ENCODE measurements around the gene TTC28. TPM values are rescaled to one million over a fixed set of nuclear protein-coding genes. Genes with fewer than 3 reads are reported as not detected.
A peak's percentile ranks its signal among the peaks of the same experiment; 100 is the strongest.

Gene TTC28
- total RNA-seq, 4 donors from 2014 or later, result 43.8 to 130 (median 92.0) TPM

DNA sequence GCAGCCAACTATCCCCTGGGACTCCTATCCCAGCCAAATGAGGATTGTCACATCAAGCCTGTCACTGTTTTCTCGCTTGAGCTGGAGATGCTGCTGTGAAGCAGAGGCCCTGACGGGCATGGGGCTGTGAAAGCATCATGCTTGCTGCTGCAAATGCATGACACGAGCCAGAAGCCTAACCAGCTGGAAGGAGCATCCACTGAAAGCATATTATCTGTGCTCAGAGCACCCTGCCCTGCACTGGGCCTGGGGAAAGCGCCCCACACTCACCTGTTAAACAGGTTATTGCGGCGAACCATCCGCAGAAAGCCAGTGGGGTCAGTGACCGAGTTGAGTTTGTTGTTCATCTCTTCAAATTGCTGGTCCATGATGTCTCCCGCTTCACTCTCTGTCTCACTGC is 649.7 kb downstream of the TTC28 start:
- Histone ChIP-seq H3K27ac (peak overlapping the region; percentile 49 to 61), H3K4me1 (peaks cover 3 to 6% of the 10 kb centered on the region in 2 donors), H3K27me3 (no peaks in the 10 kb centered on the region), H3K9me3 (no peaks in the 10 kb centered on the region), H3K36me3 (no peaks in the 10 kb centered on the region), H3K4me3 (no peak overlapping the region)
- intact Hi-C loops (cut with DNase I; ENCODE audit: low total_unique reads), result no loop called here
- TF ChIP-seq POLR2A (IDR thresholded peaks at IDR 0.05), result no peak
- TF ChIP-seq, protein P1, sequence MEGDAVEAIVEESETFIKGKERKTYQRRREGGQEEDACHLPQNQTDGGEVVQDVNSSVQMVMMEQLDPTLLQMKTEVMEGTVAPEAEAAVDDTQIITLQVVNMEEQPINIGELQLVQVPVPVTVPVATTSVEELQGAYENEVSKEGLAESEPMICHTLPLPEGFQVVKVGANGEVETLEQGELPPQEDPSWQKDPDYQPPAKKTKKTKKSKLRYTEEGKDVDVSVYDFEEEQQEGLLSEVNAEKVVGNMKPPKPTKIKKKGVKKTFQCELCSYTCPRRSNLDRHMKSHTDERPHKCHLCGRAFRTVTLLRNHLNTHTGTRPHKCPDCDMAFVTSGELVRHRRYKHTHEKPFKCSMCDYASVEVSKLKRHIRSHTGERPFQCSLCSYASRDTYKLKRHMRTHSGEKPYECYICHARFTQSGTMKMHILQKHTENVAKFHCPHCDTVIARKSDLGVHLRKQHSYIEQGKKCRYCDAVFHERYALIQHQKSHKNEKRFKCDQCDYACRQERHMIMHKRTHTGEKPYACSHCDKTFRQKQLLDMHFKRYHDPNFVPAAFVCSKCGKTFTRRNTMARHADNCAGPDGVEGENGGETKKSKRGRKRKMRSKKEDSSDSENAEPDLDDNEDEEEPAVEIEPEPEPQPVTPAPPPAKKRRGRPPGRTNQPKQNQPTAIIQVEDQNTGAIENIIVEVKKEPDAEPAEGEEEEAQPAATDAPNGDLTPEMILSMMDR (IDR thresholded peaks at IDR 0.05), result no peak
- no peak for DNase-seq

DNA sequence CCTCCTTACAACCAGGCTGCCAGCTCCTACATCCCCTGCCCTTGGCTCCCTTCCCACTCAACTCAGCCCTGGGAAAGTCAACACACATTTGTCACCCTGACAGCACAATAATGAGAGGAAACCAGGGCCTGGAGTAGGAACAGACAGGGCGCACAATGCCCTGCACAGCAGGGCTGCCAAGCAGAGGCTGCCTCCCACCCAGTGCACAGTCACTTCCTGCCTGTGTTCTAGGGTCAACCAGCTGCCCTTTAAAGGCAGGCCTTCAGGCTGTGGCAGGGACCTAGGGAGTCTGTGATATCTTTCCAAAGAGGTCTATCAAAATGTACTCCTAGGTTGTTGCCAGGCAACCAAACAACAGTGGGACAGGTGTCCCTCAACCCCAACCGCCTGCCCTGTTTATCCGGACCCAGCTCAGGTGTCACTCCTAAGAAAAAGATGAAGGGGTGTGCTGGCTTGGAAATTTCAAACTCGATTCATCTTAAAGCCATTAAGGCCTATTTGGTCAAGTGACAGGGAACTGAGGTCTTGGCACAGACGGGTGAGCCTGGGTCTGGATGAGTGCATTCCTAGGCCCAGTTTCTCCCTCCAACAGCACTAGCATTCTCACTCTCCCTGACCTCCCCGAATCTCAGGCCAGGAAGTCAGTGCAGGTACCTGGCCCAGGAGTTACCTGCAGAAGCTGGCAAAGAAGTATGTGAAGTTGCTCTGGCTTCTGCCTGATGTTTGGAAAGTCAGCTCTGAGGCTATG is 650.3 kb downstream of the TTC28 start:
- TF ChIP-seq POLR2A (IDR thresholded peaks at IDR 0.05), result no peak
- TF ChIP-seq, protein P1 (IDR thresholded peaks at IDR 0.05), result no peak
- H3K27me3 ChIP-seq, result no peaks in the 10 kb centered on the region
- DNase-seq, result peak in 1 of 2 donors; percentile 74
- no peak overlapping the region for H3K4me3 ChIP-seq
- H3K9me3 ChIP-seq, result no peaks in the 10 kb centered on the region
- peak overlapping the region; percentile 49 to 61 for H3K27ac ChIP-seq
- no peaks in the 10 kb centered on the region for H3K36me3 ChIP-seq
- intact Hi-C loops (cut with DNase I; ENCODE audit: low total_unique reads), result no loop called here
- H3K4me1 ChIP-seq, result no peaks in the 10 kb centered on the region

DNA sequence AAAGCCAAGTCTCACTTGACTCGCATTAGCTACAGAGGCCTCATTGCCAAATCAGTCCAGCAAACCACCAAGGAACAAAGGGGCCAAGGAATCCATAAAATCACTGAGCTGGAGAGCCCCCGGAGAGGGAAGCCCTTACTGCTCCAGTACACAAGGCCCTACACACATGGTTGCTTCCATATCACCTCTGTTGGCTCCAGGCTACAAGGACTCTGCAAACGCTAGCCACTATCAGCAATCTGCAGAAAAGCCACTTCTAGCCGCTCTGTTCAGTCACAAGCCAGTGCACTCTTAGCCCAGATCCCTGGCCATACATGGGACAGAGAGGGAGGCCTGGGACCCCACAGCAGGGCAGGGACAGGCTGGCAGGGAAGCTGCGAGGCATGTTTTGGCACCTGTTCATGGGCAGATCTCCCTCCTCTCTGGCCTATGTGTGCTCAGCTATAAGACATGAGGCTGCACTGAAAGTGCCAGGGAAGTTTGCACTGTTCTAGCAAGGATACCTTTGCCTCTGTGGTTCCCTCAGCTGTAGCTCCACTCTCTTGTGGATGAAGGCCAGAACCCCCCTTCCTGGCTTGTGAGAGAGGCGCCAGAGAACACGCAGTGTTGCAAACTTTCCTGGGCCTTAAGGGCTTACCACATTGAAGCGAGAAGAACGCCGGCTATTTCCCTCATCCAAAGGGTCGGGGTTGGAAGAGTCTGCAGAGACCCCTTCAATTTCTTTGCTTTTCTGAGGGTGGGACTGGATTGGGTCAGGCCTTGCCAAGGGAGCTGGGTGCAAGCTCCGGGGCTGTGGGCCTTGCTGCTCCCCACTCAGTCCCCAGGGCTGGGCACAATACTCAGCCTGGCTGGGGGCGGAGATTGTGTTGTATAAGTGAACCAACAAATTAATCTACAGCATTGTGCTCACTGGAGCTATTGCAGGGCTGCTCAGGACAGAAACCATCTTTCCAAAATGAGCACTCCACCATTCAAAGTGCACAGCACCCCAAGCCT is 651.9 kb downstream of the TTC28 start:
- DNase-seq, result no peak
- Histone ChIP-seq H3K9me3 (no peaks in the 10 kb centered on the region), H3K27me3 (no peaks in the 10 kb centered on the region), H3K36me3 (no peaks in the 10 kb centered on the region), H3K4me3 (no peak overlapping the region), H3K4me1 (no peaks in the 10 kb centered on the region), H3K27ac (peak overlapping the region in 1 of 2 donors; percentile 58)
- TF ChIP-seq, protein P1 (IDR thresholded peaks at IDR 0.05), result no peak
- no peak for TF ChIP-seq POLR2A (IDR thresholded peaks at IDR 0.05)
- intact Hi-C loops (cut with DNase I; ENCODE audit: low total_unique reads), result no loop called here

DNA sequence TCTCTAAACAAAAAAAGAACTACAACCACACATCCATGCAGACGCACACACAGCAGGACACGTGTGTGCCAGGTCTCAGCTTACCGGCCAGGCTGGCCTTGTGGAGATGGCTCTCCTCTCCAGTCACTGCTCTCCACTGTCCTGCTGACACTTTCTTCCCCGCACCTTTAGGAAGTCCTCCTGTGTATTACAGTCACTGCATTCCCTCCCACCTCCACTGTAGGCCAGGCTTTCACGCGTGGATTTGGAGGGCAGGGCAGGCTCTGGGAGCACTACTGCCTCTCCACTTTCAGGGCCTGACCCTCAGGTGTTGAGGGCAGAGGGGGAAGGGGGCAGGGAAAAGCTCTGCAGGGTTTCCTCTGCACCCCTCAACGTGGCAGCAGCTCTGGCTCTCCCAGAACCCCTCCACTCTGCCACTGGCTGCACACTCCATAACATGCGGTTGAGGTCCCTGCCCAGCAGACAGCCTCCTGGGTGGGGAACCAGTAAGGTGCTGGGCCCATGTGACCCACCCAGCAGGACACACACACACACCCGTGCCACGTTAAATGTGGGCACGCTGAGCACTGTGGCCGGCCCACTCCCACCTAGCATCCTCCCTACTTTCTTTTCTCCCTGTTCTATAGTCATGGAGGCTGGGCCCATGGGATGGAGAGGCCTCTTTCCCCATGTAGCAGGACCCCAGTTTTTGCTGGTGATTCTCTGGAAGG is 653.6 kb downstream of the TTC28 start:
- H3K27ac ChIP-seq, result no peak overlapping the region
- TF ChIP-seq POLR2A (IDR thresholded peaks at IDR 0.05), result no peak
- TF ChIP-seq, protein P1 (IDR thresholded peaks at IDR 0.05), result no peak
- no peak overlapping the region for H3K4me3 ChIP-seq
- H3K9me3 ChIP-seq, result no peaks in the 10 kb centered on the region
- H3K27me3 ChIP-seq, result no peaks in the 10 kb centered on the region
- intact Hi-C loops (cut with DNase I; ENCODE audit: low total_unique reads), result no loop called here
- peaks cover 3% of the 10 kb centered on the region in 2 donors for H3K4me1 ChIP-seq
- no peaks in the 10 kb centered on the region for H3K36me3 ChIP-seq
- peak in 1 of 2 donors; percentile 4 for DNase-seq

All from uterus (tissue), 4 donors.